HepG2 (cell line): ENCODE measurements around the gene HBS1L. TPM values are rescaled to one million over a fixed set of nuclear protein-coding genes. Genes with fewer than 3 reads are reported as not detected.

Source experiments
- ATAC-seq: fragments of 200-7000 bp; cut with Tn5 transposase; 3 replicates; pipeline ENCODE4 v1.9.1; 2020; ENCODE audit warnings: mild to moderate bottlenecking, moderate library complexity
- BruUV-seq: library from RNA; stranded (reverse); fragments of 400-500 nt; replicated peaks from 2 replicates; lab custom pipeline; 2021; lab: Mats Ljungman, UMichigan
- CTCF ChIA-PET: fragments of 300-600 bp; formaldehyde crosslinking; extraction: SDS; loops from one replicate; lab custom pipeline; 2021; ENCODE audit warnings: low total read pairs, inconsistent platforms, low intra/inter-chr PET ratio; lab: Yijun Ruan, JAX
- POLR2A ChIA-PET: fragments of 350-600 bp; sonication (Branson Sonifier 250); formaldehyde crosslinking; loops from one replicate; lab custom pipeline; 2020; ENCODE audit warnings: antibody characterized with exemption, inconsistent platforms; lab: Yijun Ruan, JAX
- DNase-seq: peaks from one replicate; pipeline ENCODE4 v3.0.0-alpha.2; 2015; ENCODE audit warnings: low spot score
- FAIRE-seq: peaks from 3 replicates; lab custom pipeline; 2011; peaks lifted over from hg19 to GRCh38; lab: Jason Lieb, UNC
- H2AFZ ChIP-seq: one replicate; pipeline ENCODE4 v1.6.1; 2011; ENCODE audit warnings: low read length, inconsistent platforms
- H3K27ac ChIP-seq: fragments of 300-600 bp; 3 replicates; pipeline ENCODE4 v1.8.0; 2011; ENCODE audit warnings: mixed run types, mild to moderate bottlenecking, mixed read lengths, low read length, inconsistent platforms; ENCODE audit not compliant: insufficient read depth; ENCODE audit errors: extremely low read length
- H3K27me3 ChIP-seq, 2 experiments: fragments of 200-600 bp in 1 of 2; 2 replicates in 1 of 2; 3 replicates in 1 of 2; pipeline versions ENCODE4 v1.6.0 to v1.8.0; 2011; ENCODE audit warnings: low read length in 2 of 2, mild to moderate bottlenecking in 2 of 2, moderate library complexity in 2 of 2, inconsistent platforms in 1 of 2; ENCODE audit not compliant: insufficient read depth in 2 of 2, control insufficient read depth in 1 of 2
- H3K36me3 ChIP-seq, 2 experiments: fragments of 200-600 bp in 1 of 2; replicated peaks in 1 of 2; 2 replicates in 1 of 2; 3 replicates in 1 of 2; pipeline versions ENCODE4 v1.5.1 to v1.8.0; 2011; ENCODE audit warnings: low read length in 2 of 2, inconsistent platforms in 1 of 2; ENCODE audit not compliant: insufficient read depth in 2 of 2, control insufficient read depth in 1 of 2
- H3K4me1 ChIP-seq: 2 replicates; pipeline ENCODE4 v1.5.1; 2012; ENCODE audit warnings: low read length, inconsistent platforms; ENCODE audit not compliant: insufficient read depth
- H3K4me2 ChIP-seq: 2 replicates; pipeline ENCODE4 v1.6.0; 2011; ENCODE audit warnings: low read depth, low read length, inconsistent platforms
- H3K4me3 ChIP-seq, 3 experiments: fragments of 200-600 bp in 1 of 3; sonication (generic), shearing (Covaris generic) in 1 of 3; replicated peaks in 1 of 3; 2 replicates each; pipeline ENCODE4 v1.5.1; 2011 to 2016; ENCODE audit warnings: low read length in 3 of 3, inconsistent platforms in 2 of 3, low read depth in 2 of 3, mild to moderate bottlenecking in 2 of 3, control low read depth in 1 of 3, mixed read lengths in 1 of 3; ENCODE audit not compliant: insufficient read depth in 1 of 3
- H3K79me2 ChIP-seq: one replicate; pipeline ENCODE4 v1.6.1; 2011; ENCODE audit warnings: low read length, inconsistent platforms; ENCODE audit not compliant: insufficient read depth
- H3K9ac ChIP-seq: 2 replicates; pipeline ENCODE4 v1.6.0; 2011; ENCODE audit warnings: mild to moderate bottlenecking, low read depth, low read length, inconsistent platforms; ENCODE audit not compliant: insufficient read depth
- H3K9me3 ChIP-seq: 2 replicates; pipeline ENCODE4 v1.5.1; 2012; ENCODE audit warnings: mild to moderate bottlenecking, low read length
- H4K20me1 ChIP-seq: 2 replicates; pipeline ENCODE4 v1.6.0; 2011; ENCODE audit warnings: inconsistent platforms, mild to moderate bottlenecking, low read length, moderate library complexity; ENCODE audit not compliant: insufficient read depth
- KLF12 ChIP-seq: sonication (generic); formaldehyde crosslinking; IDR thresholded peaks from 2 replicates; pipeline ENCODE4 v1.4.0; 2020; ENCODE audit warnings: missing genetic modification reagents, borderline replicate concordance
- TEF ChIP-seq: sonication (generic); formaldehyde crosslinking; IDR thresholded peaks from 2 replicates; pipeline ENCODE4 v1.5.0; 2020; ENCODE audit warnings: missing genetic modification reagents
- THAP9 ChIP-seq: sonication (generic); formaldehyde crosslinking; IDR thresholded peaks from 2 replicates; pipeline ENCODE4; 2020; ENCODE audit warnings: missing genetic modification reagents, mild to moderate bottlenecking, borderline replicate concordance
- ZNF235 ChIP-seq: sonication (generic); formaldehyde crosslinking; IDR thresholded peaks from 2 replicates; pipeline ENCODE4 v1.8.1; 2023; ENCODE audit warnings: mild to moderate bottlenecking, missing genetic modification reagents, borderline replicate concordance
- ZNF558 ChIP-seq: sonication (generic); formaldehyde crosslinking; IDR thresholded peaks from 2 replicates; pipeline ENCODE4 v1.9.0; 2022; ENCODE audit warnings: mild to moderate bottlenecking, missing genetic modification reagents, borderline replicate concordance
- ZNF772 ChIP-seq: sonication (generic); formaldehyde crosslinking; IDR thresholded peaks from 2 replicates; pipeline ENCODE4 v1.5.0; 2020; ENCODE audit warnings: mild to moderate bottlenecking, missing genetic modification reagents
- WGBS: methylation state at CpG from one replicate; pipeline ENCODE4 v1.1.6; 2017; ENCODE audit warnings: low lambda C conversion rate; 5-methylcytosine and 5-hydroxymethylcytosine counted together
- in situ Hi-C: cut with HindIII; loops from 2 replicates; pipeline ENCODE4 v1.10.0; 2017; ENCODE audit warnings: low pct_unique_long_range_greater_than_20kb; ENCODE audit not compliant: extremely low pct_ligation_motif_present
- intact Hi-C: fragments of 100-400 bp; cut with micrococcal nuclease; formaldehyde crosslinking; loops from one replicate; pipeline ENCODE4 v1.10.0; 2022; ENCODE audit not compliant: unreplicated experiment
- polyA plus RNA-seq, 8 experiments: library from polyadenylated mRNA; depleted of rRNA in 3 of 8; stranded (reverse) in 7 of 8; unstranded in 1 of 8; fragments of >200 nt; fragmentation: Illumina TruSeq in 4 of 8; extraction: Trizol in 4 of 8; gene quantifications; 2 replicates each; pipeline versions ENCODE4 v1.2.1 to v1.2.3, GENCODE V29; 2011 to 2016; ENCODE audit warnings: low read depth in 4 of 8, missing spikeins in 1 of 8, mixed read lengths in 1 of 8; ENCODE audit not compliant: insufficient read depth in 1 of 8
- total RNA-seq, 5 experiments: library from RNA; depleted of rRNA; stranded (reverse); fragments of >200 nt; fragmentation: Illumina TruSeq; extraction: Trizol; gene quantifications; 2 replicates each; pipeline ENCODE4 v1.2.3, GENCODE V29; 2016; ENCODE audit warnings: low read depth in 1 of 5

Gene HBS1L
- total and polyA plus RNA-seq, 2 of the 13 experiments (the other 11 are each of a cell fraction or from before 2014, with no cell fraction given): 44.1 to 138 TPM

- in situ Hi-C loops (no loop called here), intact Hi-C loops (no loop called here)
- no peak overlapping the region for H3K9ac ChIP-seq
- no peaks in the 10 kb centered on the region for H3K27me3 ChIP-seq
- TF ChIP-seq THAP9 (CRISPR knock-in tag) (no peak), KLF12 (no peak), ZNF772 (CRISPR knock-in tag) (no peak), ZNF558 (no peak), ZNF235 (no peak), TEF (CRISPR knock-in tag) (no peak)
- ChIA-PET CTCF (no interaction called here), POLR2A (no interaction called here)
- H3K4me3 ChIP-seq: no peak overlapping the region
- peaks cover 12% of the 10 kb centered on the region for H3K4me1 ChIP-seq
- BruUV-seq: no TSS peak
- no peak overlapping the region for H3K4me2 ChIP-seq
- no peaks in the 10 kb centered on the region for H3K36me3 ChIP-seq
- H3K27ac ChIP-seq: no peak overlapping the region
- H2AFZ ChIP-seq: no peak overlapping the region
- no peaks in the 10 kb centered on the region for H3K79me2 ChIP-seq
- H3K9me3 ChIP-seq: no peaks in the 10 kb centered on the region
- 96% methylated on average over 3 of the region's 3 CpGs for whole genome bisulfite sequencing
- FAIRE-seq (no peak), ATAC-seq (no peak), DNase-seq (no peak)
- no peaks in the 10 kb centered on the region for H4K20me1 ChIP-seq
These were observed 41.4 kb downstream of the HBS1L start for GRCh38 chr6:135013211-135013610.
